Endodermal cell (in vitro differentiated cells): Measurements from ENCODE around the gene SYNE2. TPM values are rescaled to one million over a fixed set of nuclear protein-coding genes. Genes with fewer than 3 reads are reported as not detected.

Source experiments
- DNase-seq: peaks from one replicate; pipeline ENCODE4 v3.0.0-alpha.2; 2017
- H3K27ac ChIP-seq: 2 replicates; pipeline ENCODE4 v1.5.1; 2013; ENCODE audit warnings: mild to moderate bottlenecking, low read depth, low read length, moderate library complexity
- H3K27me3 ChIP-seq: 2 replicates; pipeline ENCODE4 v1.6.1; 2013; ENCODE audit warnings: mild to moderate bottlenecking, low read length, moderate library complexity; ENCODE audit not compliant: insufficient read depth, control insufficient read depth, poor library complexity, severe bottlenecking
- H3K36me3 ChIP-seq: 2 replicates; pipeline ENCODE4 v1.7.0; 2013; ENCODE audit warnings: mild to moderate bottlenecking, low read length, moderate library complexity; ENCODE audit not compliant: control insufficient read depth, insufficient read depth
- H3K4me1 ChIP-seq: one replicate; pipeline ENCODE4 v1.7.0; 2013; ENCODE audit warnings: low read length; ENCODE audit not compliant: control insufficient read depth, insufficient read depth
- H3K4me3 ChIP-seq: 2 replicates; pipeline ENCODE4 v1.5.1; 2013; ENCODE audit warnings: mild to moderate bottlenecking, low read length, moderate library complexity
- H3K9ac ChIP-seq: 2 replicates; pipeline ENCODE4 v1.6.1; 2013; ENCODE audit warnings: mild to moderate bottlenecking, low read length, moderate library complexity; ENCODE audit not compliant: poor library complexity, severe bottlenecking; ENCODE audit errors: extremely low read depth
- H3K9me3 ChIP-seq: 2 replicates; pipeline ENCODE4 v1.6.1; 2013; ENCODE audit warnings: mild to moderate bottlenecking, low read length, moderate library complexity; ENCODE audit not compliant: control insufficient read depth
- H3K27ac Mint-ChIP-seq: 2 replicates; pipeline ENCODE4 v1.8.0; 2020; ENCODE audit warnings: mixed read lengths
- H3K27me3 Mint-ChIP-seq: 2 replicates; pipeline ENCODE4 v1.8.0; 2021; ENCODE audit warnings: mild to moderate bottlenecking, mixed read lengths; ENCODE audit not compliant: insufficient read depth
- H3K36me3 Mint-ChIP-seq: 2 replicates; pipeline ENCODE4 v1.8.0; 2020; ENCODE audit warnings: low read depth, mixed read lengths
- H3K4me1 Mint-ChIP-seq: 2 replicates; pipeline ENCODE4 v1.8.0; 2020; ENCODE audit warnings: mixed read lengths
- H3K4me3 Mint-ChIP-seq: 2 replicates; pipeline ENCODE4 v1.8.0; 2020; ENCODE audit warnings: mild to moderate bottlenecking, moderate library complexity, mixed read lengths
- H3K9me3 Mint-ChIP-seq: 2 replicates; pipeline ENCODE4 v1.8.0; 2020; ENCODE audit warnings: mild to moderate bottlenecking, mixed read lengths
- WGBS, 2 experiments: methylation state at CpG; one replicate each; pipeline versions ENCODE4 v1.1.5 to v1.1.7; 2013; ENCODE audit warnings: missing lambda C conversion rate in 2 of 2, mixed read lengths in 1 of 2; ENCODE audit not compliant: insufficient coverage in 1 of 2, insufficient read length in 1 of 2; 5-methylcytosine and 5-hydroxymethylcytosine counted together
- total RNA-seq, 2 donors: library from RNA; stranded (reverse); fragmentation: NEBNext Ultra II Directional in 1 of 2; extraction: Animal tissue kit (Norgen Biotek cat#: 25700) in 1 of 2; gene quantifications; 2 replicates in 1 of 2; 3 replicates in 1 of 2; pipeline ENCODE4 v1.2.1, GENCODE V29; 2021
- TF ChIP-seq, protein P1 (sequence below): fragments of 200-600 bp; sonication (generic); conservative IDR thresholded peaks from 2 replicates; pipeline ENCODE4 v1.5.0; 2021; ENCODE audit warnings: antibody characterized with exemption, mild to moderate bottlenecking

Gene SYNE2
- total RNA-seq, 2 donors from 2014 or later = 65.8 to 70.0 TPM

DNA sequence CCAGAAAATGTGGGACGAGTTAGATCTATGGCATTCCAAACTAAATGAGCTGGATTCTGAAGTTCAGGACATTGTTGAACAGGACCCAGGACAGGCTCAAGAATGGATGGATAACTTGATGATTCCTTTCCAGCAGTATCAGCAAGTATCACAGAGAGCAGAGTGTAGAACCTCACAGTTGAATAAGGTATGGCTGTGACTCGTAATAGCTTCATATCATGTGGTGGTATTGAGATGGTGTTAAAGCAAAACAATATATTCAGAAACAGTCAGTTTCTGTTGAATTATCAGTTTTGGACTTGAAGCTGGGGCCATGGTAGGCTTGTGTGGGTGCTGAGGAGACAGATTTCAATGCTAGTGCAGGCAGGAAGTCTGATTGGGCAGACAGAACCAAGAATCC is 227.6 kb downstream of the SYNE2 start:
- Histone ChIP-seq H3K27me3 (no peaks in the 10 kb centered on the region), H3K9ac (no peak overlapping the region)

DNA sequence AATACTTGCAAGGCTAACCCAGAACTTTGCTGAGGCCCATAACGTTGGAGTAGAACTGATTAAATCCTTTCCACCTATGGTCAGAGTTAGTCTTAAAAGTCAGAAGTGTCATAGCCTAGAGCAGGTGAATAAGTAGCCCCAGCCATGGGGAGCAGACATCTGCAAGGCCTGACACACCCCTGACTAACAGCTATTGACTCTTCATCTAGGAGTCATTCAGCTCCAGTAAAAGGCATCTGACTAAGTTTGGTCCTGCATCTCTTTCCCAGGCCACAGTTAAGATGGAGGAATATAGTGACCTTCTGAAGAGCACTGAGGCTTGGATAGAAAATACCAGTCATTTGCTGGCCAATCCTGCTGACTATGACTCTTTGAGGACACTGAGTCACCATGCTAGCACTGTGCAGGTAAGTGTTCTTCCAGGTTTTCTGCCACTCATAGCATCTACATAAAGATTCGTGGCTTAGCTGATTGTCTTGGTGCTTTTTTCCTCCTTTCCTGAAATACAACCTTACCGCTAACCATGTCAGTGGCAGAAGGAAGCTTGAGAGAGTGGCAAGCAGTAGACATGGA is 228.5 kb downstream of the SYNE2 start:
- 95 to 100% methylated on average over 2 to 3 of the region's 3 CpGs for WGBS, 2 experiments
- Mint-ChIP-seq H3K4me1 (no peaks in the 10 kb centered on the region), H3K4me3 (no peak overlapping the region), H3K9me3 (no peaks in the 10 kb centered on the region), H3K27me3 (no peaks in the 10 kb centered on the region), H3K36me3 (peaks cover 23% of the 10 kb centered on the region), H3K27ac (no peak overlapping the region)
- Histone ChIP-seq H3K36me3 (peaks cover 17% of the 10 kb centered on the region), H3K4me1 (no peaks in the 10 kb centered on the region), H3K27ac (no peak overlapping the region), H3K9ac (no peak overlapping the region), H3K27me3 (no peaks in the 10 kb centered on the region), H3K4me3 (no peak overlapping the region), H3K9me3 (no peaks in the 10 kb centered on the region)
- no peak for DNase-seq
- TF ChIP-seq, protein P1, sequence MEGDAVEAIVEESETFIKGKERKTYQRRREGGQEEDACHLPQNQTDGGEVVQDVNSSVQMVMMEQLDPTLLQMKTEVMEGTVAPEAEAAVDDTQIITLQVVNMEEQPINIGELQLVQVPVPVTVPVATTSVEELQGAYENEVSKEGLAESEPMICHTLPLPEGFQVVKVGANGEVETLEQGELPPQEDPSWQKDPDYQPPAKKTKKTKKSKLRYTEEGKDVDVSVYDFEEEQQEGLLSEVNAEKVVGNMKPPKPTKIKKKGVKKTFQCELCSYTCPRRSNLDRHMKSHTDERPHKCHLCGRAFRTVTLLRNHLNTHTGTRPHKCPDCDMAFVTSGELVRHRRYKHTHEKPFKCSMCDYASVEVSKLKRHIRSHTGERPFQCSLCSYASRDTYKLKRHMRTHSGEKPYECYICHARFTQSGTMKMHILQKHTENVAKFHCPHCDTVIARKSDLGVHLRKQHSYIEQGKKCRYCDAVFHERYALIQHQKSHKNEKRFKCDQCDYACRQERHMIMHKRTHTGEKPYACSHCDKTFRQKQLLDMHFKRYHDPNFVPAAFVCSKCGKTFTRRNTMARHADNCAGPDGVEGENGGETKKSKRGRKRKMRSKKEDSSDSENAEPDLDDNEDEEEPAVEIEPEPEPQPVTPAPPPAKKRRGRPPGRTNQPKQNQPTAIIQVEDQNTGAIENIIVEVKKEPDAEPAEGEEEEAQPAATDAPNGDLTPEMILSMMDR = no peak

More for the DNA sequence above, 227.6 kb downstream of the SYNE2 start:
- H3K27ac ChIP-seq = no peak overlapping the region
- Mint-ChIP-seq H3K4me3 (no peak overlapping the region), H3K4me1 (peaks cover 1% of the 10 kb centered on the region), H3K36me3 (peaks cover 23% of the 10 kb centered on the region), H3K27me3 (no peaks in the 10 kb centered on the region), H3K9me3 (no peaks in the 10 kb centered on the region), H3K27ac (no peak overlapping the region)
- no peaks in the 10 kb centered on the region for H3K4me1 ChIP-seq
- 85 to 93% methylated on average over 2 of the region's 2 CpGs for WGBS, 2 experiments
- H3K9me3 ChIP-seq = no peaks in the 10 kb centered on the region
- peaks cover 17% of the 10 kb centered on the region for H3K36me3 ChIP-seq
- TF ChIP-seq, protein P1 = no peak
- no peak overlapping the region for H3K4me3 ChIP-seq
- DNase-seq = no peak

DNA sequence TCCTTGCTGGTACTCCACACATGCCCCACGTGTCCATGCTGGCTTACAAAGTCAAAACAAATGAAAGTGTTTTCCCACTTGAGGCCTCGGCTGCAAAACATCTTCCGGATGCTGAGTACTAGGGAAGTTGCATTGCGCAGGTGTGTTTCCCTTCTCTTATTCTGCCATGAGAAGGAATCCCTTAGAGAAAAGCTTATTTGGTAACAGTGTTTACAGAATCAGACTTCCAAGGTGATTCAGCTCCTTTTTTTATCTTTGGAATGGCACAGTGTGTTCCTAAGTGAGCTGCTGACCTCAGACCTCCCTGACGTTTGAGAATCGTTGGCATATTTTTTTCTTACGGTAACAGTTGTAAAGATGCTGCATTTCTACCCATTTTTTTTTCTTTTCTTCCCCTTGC is 230.0 kb downstream of the SYNE2 start:
- TF ChIP-seq, protein P1 = no peak
- H3K4me1 Mint-ChIP-seq = no peaks in the 10 kb centered on the region
- Histone ChIP-seq H3K9ac (no peak overlapping the region), H3K4me1 (no peaks in the 10 kb centered on the region), H3K9me3 (no peaks in the 10 kb centered on the region), H3K36me3 (peaks cover 17% of the 10 kb centered on the region), H3K4me3 (no peak overlapping the region), H3K27me3 (no peaks in the 10 kb centered on the region), H3K27ac (no peak overlapping the region)
- no peaks in the 10 kb centered on the region for H3K27me3 Mint-ChIP-seq
- H3K27ac Mint-ChIP-seq = no peak overlapping the region
- H3K9me3 Mint-ChIP-seq = no peaks in the 10 kb centered on the region
- 93 to 98% methylated on average over 6 to 7 of the region's 7 CpGs for WGBS, 2 experiments
- H3K36me3 Mint-ChIP-seq = peaks cover 23% of the 10 kb centered on the region
- no peak overlapping the region for H3K4me3 Mint-ChIP-seq
- no peak for DNase-seq
